Measurements from ENCODE around the gene ZBTB37. TPM values are rescaled to one million over a fixed set of nuclear protein-coding genes. Genes with fewer than 3 reads are reported as not detected.

The ZBTB37 gene
- total and polyA plus RNA-seq, 9 of the 15 experiments (the other 6 are each of a cell fraction or from before 2014, with no cell fraction given): 1.3 to 13.9 (median 5.4) TPM

- TF ChIP-seq CC2D1A (IDR thresholded peaks at IDR 0.05) (no peak), ZNF175 (CRISPR knock-in tag; IDR thresholded peaks at IDR 0.05; ENCODE audit: low read depth) (no peak; the same call in 1 of the 2 replicates), NRF1 (conservative IDR thresholded peaks at IDR 0.05 in 1 of 2, IDR thresholded peaks at IDR 0.05 in 1 of 2) (peak in 1 of 2 experiments; percentile 36; a peak in 2 of 4 replicates), SAP30 (IDR thresholded peaks at IDR 0.05; ENCODE audit: borderline replicate concordance, insufficient read depth, low read depth, low read length, poor library complexity, severe bottlenecking) (peak; percentile 70), RBM17 (IDR thresholded peaks at IDR 0.05; ENCODE audit: borderline replicate concordance, low read depth, low read length) (no peak), RAD51 (IDR thresholded peaks at IDR 0.05; ENCODE audit: borderline replicate concordance, low read depth) (no peak), KLF16 (IDR thresholded peaks at IDR 0.05) (peak; percentile 93), ZNF79 (CRISPR knock-in tag; IDR thresholded peaks at IDR 0.05; ENCODE audit: low read depth) (no peak), ZNF197 (CRISPR knock-in tag; IDR thresholded peaks at IDR 0.05; ENCODE audit: low read depth) (no peak), GABPB2 (CRISPR knock-in tag; conservative IDR thresholded peaks at IDR 0.05) (no peak), SNAPC5 (CRISPR knock-in tag; IDR thresholded peaks at IDR 0.05) (no peak), ZNF586 (CRISPR knock-in tag; conservative IDR thresholded peaks at IDR 0.05) (no peak), ZBTB2 (IDR thresholded peaks at IDR 0.05) (no peak; the same call in 1 of the 2 replicates), EP400 (IDR thresholded peaks at IDR 0.05) (no peak; the same call in 1 of the 2 replicates), CBX2 (IDR thresholded peaks at IDR 0.05; ENCODE audit: insufficient read depth, low read length, poor library complexity, severe bottlenecking) (no peak), KLF13 (tag; IDR thresholded peaks at IDR 0.05; ENCODE audit: borderline replicate concordance, low read depth) (peak; percentile 91), KLF1 (tag; IDR thresholded peaks at IDR 0.05) (peak; percentile 86), MXI1 (IDR thresholded peaks at IDR 0.05; ENCODE audit: low read depth, low read length) (peak; percentile 14; the same call in 1 of the 2 replicates), MNT (conservative IDR thresholded peaks at IDR 0.05) (peak; percentile 13 to 77; a peak in 3 of 4 replicates), ZNF785 (CRISPR knock-in tag; IDR thresholded peaks at IDR 0.05) (no peak), ZBTB5 (IDR thresholded peaks at IDR 0.05) (no peak), BACH1 (tag; IDR thresholded peaks at IDR 0.05) (no peak), ZNF263 (CRISPR knock-in tag; IDR thresholded peaks at IDR 0.05; ENCODE audit: borderline replicate concordance) (peak; percentile 6), TEAD2 (tag; IDR thresholded peaks at IDR 0.05) (no peak)
Observed at GRCh38 chr1:173868266-173869020, at the start of gene ZBTB37 (continued).

Measured in K562 (cell line).